Measurements from ENCODE around the gene COQ7. TPM values are rescaled to one million over a fixed set of nuclear protein-coding genes. Genes with fewer than 3 reads are reported as not detected.
A peak's percentile ranks its signal among the peaks of the same experiment; 100 is the strongest.

The COQ7 gene
- total RNA-seq, 1 experiment from 2014 or later: 26.6 TPM

- TF ChIP-seq YY1 (IDR thresholded peaks at IDR 0.05; ENCODE audit: extremely low read depth, insufficient replicate concordance, low read depth, low read length): no peak
- TF ChIP-seq CBX3 (IDR thresholded peaks at IDR 0.05; ENCODE audit: low read depth): no peak
- no peak for TF ChIP-seq SIN3A (IDR thresholded peaks at IDR 0.05; ENCODE audit: low read depth)
- TF ChIP-seq, protein P1, sequence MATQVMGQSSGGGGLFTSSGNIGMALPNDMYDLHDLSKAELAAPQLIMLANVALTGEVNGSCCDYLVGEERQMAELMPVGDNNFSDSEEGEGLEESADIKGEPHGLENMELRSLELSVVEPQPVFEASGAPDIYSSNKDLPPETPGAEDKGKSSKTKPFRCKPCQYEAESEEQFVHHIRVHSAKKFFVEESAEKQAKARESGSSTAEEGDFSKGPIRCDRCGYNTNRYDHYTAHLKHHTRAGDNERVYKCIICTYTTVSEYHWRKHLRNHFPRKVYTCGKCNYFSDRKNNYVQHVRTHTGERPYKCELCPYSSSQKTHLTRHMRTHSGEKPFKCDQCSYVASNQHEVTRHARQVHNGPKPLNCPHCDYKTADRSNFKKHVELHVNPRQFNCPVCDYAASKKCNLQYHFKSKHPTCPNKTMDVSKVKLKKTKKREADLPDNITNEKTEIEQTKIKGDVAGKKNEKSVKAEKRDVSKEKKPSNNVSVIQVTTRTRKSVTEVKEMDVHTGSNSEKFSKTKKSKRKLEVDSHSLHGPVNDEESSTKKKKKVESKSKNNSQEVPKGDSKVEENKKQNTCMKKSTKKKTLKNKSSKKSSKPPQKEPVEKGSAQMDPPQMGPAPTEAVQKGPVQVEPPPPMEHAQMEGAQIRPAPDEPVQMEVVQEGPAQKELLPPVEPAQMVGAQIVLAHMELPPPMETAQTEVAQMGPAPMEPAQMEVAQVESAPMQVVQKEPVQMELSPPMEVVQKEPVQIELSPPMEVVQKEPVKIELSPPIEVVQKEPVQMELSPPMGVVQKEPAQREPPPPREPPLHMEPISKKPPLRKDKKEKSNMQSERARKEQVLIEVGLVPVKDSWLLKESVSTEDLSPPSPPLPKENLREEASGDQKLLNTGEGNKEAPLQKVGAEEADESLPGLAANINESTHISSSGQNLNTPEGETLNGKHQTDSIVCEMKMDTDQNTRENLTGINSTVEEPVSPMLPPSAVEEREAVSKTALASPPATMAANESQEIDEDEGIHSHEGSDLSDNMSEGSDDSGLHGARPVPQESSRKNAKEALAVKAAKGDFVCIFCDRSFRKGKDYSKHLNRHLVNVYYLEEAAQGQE (IDR thresholded peaks at IDR 0.05; ENCODE audit: low read depth): no peak
These were observed 26.5 kb downstream of the COQ7 start (continued) for GRCh38 chr16:19093631-19094541.

DNA sequence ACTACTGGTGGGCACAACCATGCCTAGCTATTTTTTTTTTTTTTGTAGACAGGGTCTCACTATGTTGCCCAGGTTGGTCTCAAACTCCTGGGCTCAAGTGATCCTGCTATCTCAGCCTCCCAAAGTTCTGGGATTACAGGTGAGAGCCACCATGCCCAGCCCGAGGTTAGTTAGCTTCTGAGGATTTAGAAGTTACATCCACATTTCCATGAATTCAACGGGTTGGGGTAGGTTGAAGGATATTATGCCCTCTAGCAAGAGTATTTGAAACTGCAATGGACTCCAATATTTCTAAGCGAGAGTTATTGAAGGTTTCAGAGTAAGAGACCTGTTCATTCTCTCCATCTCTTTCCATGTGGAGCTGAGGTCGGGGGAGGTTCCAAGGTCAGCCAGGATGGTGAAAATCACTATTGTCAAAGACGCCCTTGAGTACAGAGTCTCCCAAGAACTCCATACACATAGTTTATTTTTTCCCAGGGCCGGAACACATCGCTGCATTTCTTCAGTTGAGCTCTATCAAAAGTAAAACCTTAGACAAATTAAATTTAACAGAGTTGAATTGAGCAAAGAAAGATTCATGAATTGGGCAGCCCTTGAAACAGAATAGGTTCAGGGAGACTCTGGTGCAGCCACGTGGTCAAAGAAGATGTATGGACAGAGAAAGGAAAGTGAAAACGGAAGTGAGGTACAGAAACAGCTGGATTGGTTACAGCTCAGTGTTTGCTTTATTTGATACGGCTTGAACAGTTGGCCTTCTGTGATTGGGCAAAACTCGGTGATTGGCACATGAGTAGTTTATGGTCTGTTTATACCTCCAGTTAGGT lies 27.3 kb downstream of the COQ7 start:
- ChIA-PET RAD21 (ENCODE audit: low non-redundant PET in 1 of 2, low total read pairs in 2 of 2, uncharacterized antibody in 2 of 2, unreplicated experiment in 2 of 2) (interaction anchor here (0.6 to 1.2 kb wide), 3 partner anchors 9 to 280 kb away, joined by 3 to 4 read pairs (median 4); no protein-coding TSS in a partner anchor), CTCF (interaction anchor here (0.6 to 3.4 kb wide), 10 partner anchors 8 to 408 kb away, joined by 3 to 14 read pairs (median 8); partner anchors contain the start of genes ARL6IP1 and ITPRIPL2), POLR2A (interaction anchor here (0.9 to 2.6 kb wide), 11 partner anchors 8 to 305 kb away, joined by 3 to 17 read pairs (median 4); partner anchors contain the start of genes ITPRIPL2 and RPS15A)
- peak; percentile 56 for DNase-seq (ENCODE audit: low read depth, low spot score)
- H3K9me2 ChIP-seq (ENCODE audit: insufficient read depth): no peaks in the 10 kb centered on the region
- H3K79me2 ChIP-seq (ENCODE audit: insufficient read depth, low read length): no peaks in the 10 kb centered on the region
- H3K4me3 ChIP-seq (replicated peaks in 1 of 2; ENCODE audit: low read depth in 1 of 2, low read length in 2 of 2): no peak overlapping the region
- H2AFZ ChIP-seq (ENCODE audit: low read depth, low read length, poor library complexity, severe bottlenecking): peak overlapping the region; percentile 9
- peak overlapping the region; percentile 78; the same call in 1 of the 2 replicates for H3K27ac ChIP-seq (ENCODE audit: low read depth, low read length)
- peaks cover 24 to 42% of the 10 kb centered on the region in 2 experiments for H3K4me1 ChIP-seq (ENCODE audit: control insufficient read depth in 1 of 2, insufficient read depth in 2 of 2, low read length in 2 of 2)
- ATAC-seq: peak; percentile 76
- H3K4me2 ChIP-seq (ENCODE audit: low read length): peak overlapping the region; percentile 42
- TF ChIP-seq EGR1 (IDR thresholded peaks at IDR 0.05; ENCODE audit: low read depth): no peak
- TF ChIP-seq, protein P2, sequence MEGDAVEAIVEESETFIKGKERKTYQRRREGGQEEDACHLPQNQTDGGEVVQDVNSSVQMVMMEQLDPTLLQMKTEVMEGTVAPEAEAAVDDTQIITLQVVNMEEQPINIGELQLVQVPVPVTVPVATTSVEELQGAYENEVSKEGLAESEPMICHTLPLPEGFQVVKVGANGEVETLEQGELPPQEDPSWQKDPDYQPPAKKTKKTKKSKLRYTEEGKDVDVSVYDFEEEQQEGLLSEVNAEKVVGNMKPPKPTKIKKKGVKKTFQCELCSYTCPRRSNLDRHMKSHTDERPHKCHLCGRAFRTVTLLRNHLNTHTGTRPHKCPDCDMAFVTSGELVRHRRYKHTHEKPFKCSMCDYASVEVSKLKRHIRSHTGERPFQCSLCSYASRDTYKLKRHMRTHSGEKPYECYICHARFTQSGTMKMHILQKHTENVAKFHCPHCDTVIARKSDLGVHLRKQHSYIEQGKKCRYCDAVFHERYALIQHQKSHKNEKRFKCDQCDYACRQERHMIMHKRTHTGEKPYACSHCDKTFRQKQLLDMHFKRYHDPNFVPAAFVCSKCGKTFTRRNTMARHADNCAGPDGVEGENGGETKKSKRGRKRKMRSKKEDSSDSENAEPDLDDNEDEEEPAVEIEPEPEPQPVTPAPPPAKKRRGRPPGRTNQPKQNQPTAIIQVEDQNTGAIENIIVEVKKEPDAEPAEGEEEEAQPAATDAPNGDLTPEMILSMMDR (IDR thresholded peaks at IDR 0.05 in 2 of 3, conservative IDR thresholded peaks at IDR 0.05 in 1 of 3; ENCODE audit: borderline replicate concordance in 1 of 3, insufficient read depth in 1 of 3, low read depth in 2 of 3, low read length in 2 of 3): peak in 2 of 3 experiments; percentile 8 to 33; a peak in 2 of 6 replicates
- TF ChIP-seq, protein P3, sequence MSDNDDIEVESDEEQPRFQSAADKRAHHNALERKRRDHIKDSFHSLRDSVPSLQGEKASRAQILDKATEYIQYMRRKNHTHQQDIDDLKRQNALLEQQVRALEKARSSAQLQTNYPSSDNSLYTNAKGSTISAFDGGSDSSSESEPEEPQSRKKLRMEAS (IDR thresholded peaks at IDR 0.05): peak; percentile 63
- H3K9ac ChIP-seq (ENCODE audit: low read length): 0 out of 2 replicates have a peak overlapping the region, but pooled peaks have one; percentile 9
- H3K9me3 ChIP-seq (ENCODE audit: control insufficient read depth in 1 of 2, insufficient read depth in 1 of 2, low read depth in 1 of 2, low read length in 2 of 2): peaks cover 0 to 10% of the 10 kb centered on the region in 2 experiments; a peak in 3 of 4 replicates
- H3K27me3 ChIP-seq (ENCODE audit: insufficient read depth, low read length): no peaks in the 10 kb centered on the region
- TSS peak; percentile 99 for BruUV-seq (replicated peaks)
- intact Hi-C loops (cut with micrococcal nuclease): loop anchor here (2.0 kb wide), 1 partner anchor 20 kb away; no protein-coding TSS in a partner anchor
- H3K36me3 ChIP-seq (ENCODE audit: control insufficient read depth in 1 of 2, insufficient read depth in 2 of 2, low read length in 2 of 2): 0 out of 4 replicates have a peak, but pooled peaks cover 0 to 3% of the 10 kb centered on the region in 2 experiments
- H4K20me1 ChIP-seq (ENCODE audit: insufficient read depth): no peaks in the 10 kb centered on the region
